H9 (cell line): ENCODE measurements around the gene RTN1. TPM values are rescaled to one million over a fixed set of nuclear protein-coding genes. Genes with fewer than 3 reads are reported as not detected.

ENCODE experiments used
- DNase-seq: peaks from one replicate; pipeline ENCODE4 v3.0.0-alpha.2; 2017
- H2AFZ ChIP-seq: one replicate; pipeline ENCODE4 v1.6.1; 2013; ENCODE audit warnings: mild to moderate bottlenecking, low read length, control low read depth, moderate library complexity
- H2AK5ac ChIP-seq: 2 replicates; pipeline ENCODE4 v1.6.1; 2013; ENCODE audit warnings: low read length, control low read depth, mixed read lengths; ENCODE audit not compliant: insufficient read length
- H2BK120ac ChIP-seq: one replicate; pipeline ENCODE4 v1.6.1; 2013; ENCODE audit warnings: low read depth, mild to moderate bottlenecking, low read length, control low read depth, inconsistent platforms; ENCODE audit not compliant: poor library complexity, severe bottlenecking
- H2BK12ac ChIP-seq: 2 replicates; pipeline ENCODE4 v1.6.1; 2013; ENCODE audit warnings: low read length, control low read depth, mixed read lengths, low read depth; ENCODE audit not compliant: insufficient read length
- H2BK15ac ChIP-seq: 2 replicates; pipeline ENCODE4 v1.6.1; 2013; ENCODE audit warnings: low read depth, low read length, control low read depth
- H2BK20ac ChIP-seq: one replicate; pipeline ENCODE4 v1.6.1; 2013; ENCODE audit warnings: low read depth, mild to moderate bottlenecking, low read length, control low read depth, inconsistent platforms; ENCODE audit not compliant: poor library complexity, severe bottlenecking
- H2BK5ac ChIP-seq: 2 replicates; pipeline ENCODE4 v1.6.1; 2013; ENCODE audit warnings: low read length, control low read depth, mixed read lengths; ENCODE audit not compliant: insufficient read length
- H3K14ac ChIP-seq: 2 replicates; pipeline ENCODE4 v1.6.1; 2013; ENCODE audit warnings: low read length, control low read depth; ENCODE audit not compliant: insufficient read depth
- H3K18ac ChIP-seq: 2 replicates; pipeline ENCODE4 v1.6.1; 2013; ENCODE audit warnings: low read depth, mild to moderate bottlenecking, mixed read lengths, low read length, control low read depth; ENCODE audit not compliant: insufficient read length
- H3K23ac ChIP-seq: 2 replicates; pipeline ENCODE4 v1.6.1; 2013; ENCODE audit warnings: low read length, control low read depth, mixed read lengths, low read depth; ENCODE audit not compliant: insufficient read length
- H3K23me2 ChIP-seq: 2 replicates; pipeline ENCODE4 v1.6.1; 2013; ENCODE audit warnings: low read depth, mild to moderate bottlenecking, mixed read lengths, low read length, control low read depth; ENCODE audit not compliant: insufficient read length, poor library complexity, severe bottlenecking
- H3K27ac ChIP-seq: 2 replicates; pipeline ENCODE4 v1.5.1; 2013; ENCODE audit warnings: low read length, control low read depth, mixed read lengths, low read depth; ENCODE audit not compliant: insufficient read length
- H3K27me3 ChIP-seq: 2 replicates; pipeline ENCODE4 v1.6.1; 2013; ENCODE audit warnings: low read length, control low read depth, inconsistent platforms; ENCODE audit not compliant: insufficient read depth
- H3K4ac ChIP-seq: 2 replicates; pipeline ENCODE4 v1.6.1; 2013; ENCODE audit warnings: low read depth, mild to moderate bottlenecking, control low read depth, inconsistent platforms, low read length, moderate library complexity
- H3K4me1 ChIP-seq: 2 replicates; pipeline ENCODE4 v1.6.1; 2013; ENCODE audit warnings: low read length, control low read depth, inconsistent platforms; ENCODE audit not compliant: insufficient read depth
- H3K4me2 ChIP-seq: 2 replicates; pipeline ENCODE4 v1.6.1; 2013; ENCODE audit warnings: low read length, control low read depth, mixed read lengths; ENCODE audit not compliant: insufficient read length, insufficient read depth
- H3K56ac ChIP-seq: 2 replicates; pipeline ENCODE4 v1.6.1; 2013; ENCODE audit warnings: low read depth, mild to moderate bottlenecking, mixed read lengths, low read length, control low read depth; ENCODE audit not compliant: insufficient read length
- H3K79me1 ChIP-seq: 2 replicates; pipeline ENCODE4 v1.6.1; 2013; ENCODE audit warnings: low read depth, mild to moderate bottlenecking, moderate library complexity, low read length, control low read depth, inconsistent platforms; ENCODE audit not compliant: insufficient read depth, poor library complexity, severe bottlenecking
- H3K79me2 ChIP-seq: 2 replicates; pipeline ENCODE4 v1.6.1; 2013; ENCODE audit warnings: low read length, control low read depth, inconsistent platforms; ENCODE audit not compliant: insufficient read depth
- H3K9ac ChIP-seq: 2 replicates; pipeline ENCODE4 v1.6.1; 2013; ENCODE audit warnings: low read length, control low read depth, mixed read lengths; ENCODE audit not compliant: insufficient read length; ENCODE audit errors: extremely low read depth
- H3K9me3 ChIP-seq: one replicate; pipeline ENCODE4 v1.6.1; 2013; ENCODE audit warnings: low read depth, low read length, inconsistent platforms; ENCODE audit not compliant: control insufficient read depth
- H3T11ph ChIP-seq: one replicate; pipeline ENCODE4 v1.6.1; 2013; ENCODE audit warnings: mild to moderate bottlenecking, low read length, control low read depth, inconsistent platforms
- H4K20me1 ChIP-seq: one replicate; pipeline ENCODE4 v1.6.1; 2013; ENCODE audit not compliant: control insufficient read depth, insufficient read length, insufficient read depth
- H4K5ac ChIP-seq: 2 replicates; pipeline ENCODE4 v1.6.1; 2013; ENCODE audit warnings: low read depth, mild to moderate bottlenecking, mixed read lengths, low read length, control low read depth; ENCODE audit not compliant: insufficient read length
- H4K8ac ChIP-seq: replicated peaks from 2 replicates; pipeline ENCODE4 v1.6.1; 2013; ENCODE audit warnings: low read length, control low read depth, mixed read lengths, low read depth; ENCODE audit not compliant: insufficient read length
- H4K91ac ChIP-seq: 2 replicates; pipeline ENCODE4 v1.6.1; 2013; ENCODE audit warnings: low read depth, mild to moderate bottlenecking, moderate library complexity, mixed read lengths, low read length, control low read depth; ENCODE audit not compliant: insufficient read length
- H3K27ac Mint-ChIP-seq, 3 experiments: 2 replicates in 2 of 3; 3 replicates in 1 of 3; pipeline ENCODE4 v1.8.0; 2020 to 2021; ENCODE audit warnings: mixed read lengths in 3 of 3, mild to moderate bottlenecking in 1 of 3, moderate library complexity in 1 of 3
- H3K27me3 Mint-ChIP-seq: 2 replicates; pipeline ENCODE4 v1.8.0; 2021; ENCODE audit warnings: low read depth, mild to moderate bottlenecking, moderate library complexity, mixed read lengths
- H3K36me3 Mint-ChIP-seq, 3 experiments: 2 replicates in 2 of 3; 3 replicates in 1 of 3; pipeline ENCODE4 v1.8.0; 2020 to 2021; ENCODE audit warnings: low read depth in 3 of 3, mixed read lengths in 3 of 3; ENCODE audit not compliant: insufficient read depth in 1 of 3
- H3K4me1 Mint-ChIP-seq, 2 experiments: 2 replicates each; pipeline ENCODE4 v1.8.0; 2020; ENCODE audit warnings: mixed read lengths in 2 of 2
- H3K4me3 Mint-ChIP-seq, 2 experiments: 2 replicates in 1 of 2; 3 replicates in 1 of 2; pipeline ENCODE4 v1.8.0; 2020 to 2021; ENCODE audit warnings: mild to moderate bottlenecking in 2 of 2, mixed read lengths in 2 of 2, moderate library complexity in 1 of 2
- H3K9me3 Mint-ChIP-seq, 2 experiments: 2 replicates in 1 of 2; 3 replicates in 1 of 2; pipeline ENCODE4 v1.8.0; 2020; ENCODE audit warnings: mild to moderate bottlenecking in 2 of 2, mixed read lengths in 2 of 2, moderate library complexity in 1 of 2
- WGBS: extraction: QIAGEN DNeasy Blood & Tissue Kit; methylation state at CpG from one replicate; pipeline ENCODE4 v1.1.7; 2013; ENCODE audit warnings: missing lambda C conversion rate, low lambda C conversion rate, mixed read lengths; ENCODE audit not compliant: insufficient read length; ENCODE audit errors: extremely low coverage; 5-methylcytosine and 5-hydroxymethylcytosine counted together
- total RNA-seq: library from RNA; stranded (reverse); gene quantifications from 2 replicates; pipeline ENCODE4 v1.2.1, GENCODE V29; 2021
- TF ChIP-seq, protein P1 (sequence below): fragments of 200-600 bp; sonication (generic); conservative IDR thresholded peaks from 3 replicates; pipeline ENCODE4 v1.8.0; 2021; ENCODE audit warnings: antibody characterized with exemption, mild to moderate bottlenecking

The RTN1 gene
- total RNA-seq, 1 experiment from 2014 or later, result 1.8 TPM

DNA sequence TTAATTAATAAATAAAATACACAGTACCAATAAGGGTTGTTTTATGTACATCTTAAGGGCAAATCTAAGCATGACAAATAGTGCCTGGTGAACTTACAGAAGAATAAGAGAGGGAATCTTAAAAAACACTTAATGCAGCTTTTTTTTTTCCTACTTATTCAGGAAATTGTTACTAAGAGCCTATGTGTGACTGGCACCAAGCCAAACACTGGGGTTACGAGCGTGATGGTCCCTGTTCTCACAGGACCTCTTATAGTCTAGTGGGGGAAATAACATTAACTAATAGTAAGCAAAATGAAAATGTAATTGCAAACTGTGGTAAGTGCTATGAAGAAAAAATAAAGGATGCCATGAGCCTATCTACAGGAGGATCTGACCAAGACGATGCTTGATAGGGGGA is 53.6 kb downstream of the RTN1 start:
- no peak overlapping the region for H3K27ac Mint-ChIP-seq
- TF ChIP-seq, protein P1, sequence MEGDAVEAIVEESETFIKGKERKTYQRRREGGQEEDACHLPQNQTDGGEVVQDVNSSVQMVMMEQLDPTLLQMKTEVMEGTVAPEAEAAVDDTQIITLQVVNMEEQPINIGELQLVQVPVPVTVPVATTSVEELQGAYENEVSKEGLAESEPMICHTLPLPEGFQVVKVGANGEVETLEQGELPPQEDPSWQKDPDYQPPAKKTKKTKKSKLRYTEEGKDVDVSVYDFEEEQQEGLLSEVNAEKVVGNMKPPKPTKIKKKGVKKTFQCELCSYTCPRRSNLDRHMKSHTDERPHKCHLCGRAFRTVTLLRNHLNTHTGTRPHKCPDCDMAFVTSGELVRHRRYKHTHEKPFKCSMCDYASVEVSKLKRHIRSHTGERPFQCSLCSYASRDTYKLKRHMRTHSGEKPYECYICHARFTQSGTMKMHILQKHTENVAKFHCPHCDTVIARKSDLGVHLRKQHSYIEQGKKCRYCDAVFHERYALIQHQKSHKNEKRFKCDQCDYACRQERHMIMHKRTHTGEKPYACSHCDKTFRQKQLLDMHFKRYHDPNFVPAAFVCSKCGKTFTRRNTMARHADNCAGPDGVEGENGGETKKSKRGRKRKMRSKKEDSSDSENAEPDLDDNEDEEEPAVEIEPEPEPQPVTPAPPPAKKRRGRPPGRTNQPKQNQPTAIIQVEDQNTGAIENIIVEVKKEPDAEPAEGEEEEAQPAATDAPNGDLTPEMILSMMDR, result no peak

More for the DNA sequence above, 53.6 kb downstream of the RTN1 start:
- Histone ChIP-seq H3K79me1 (no peaks in the 10 kb centered on the region), H2AFZ (no peak overlapping the region), H3K9ac (no peak overlapping the region), H3K79me2 (no peaks in the 10 kb centered on the region), H3K18ac (no peak overlapping the region), H4K20me1 (no peaks in the 10 kb centered on the region), H3K4me1 (no peaks in the 10 kb centered on the region), H3K56ac (no peak overlapping the region), H2AK5ac (no peak overlapping the region), H2BK12ac (no peak overlapping the region), H3K4ac (no peak overlapping the region), H3K9me3 (no peaks in the 10 kb centered on the region), H3K4me2 (no peak overlapping the region), H3K23me2 (no peaks in the 10 kb centered on the region), H2BK15ac (no peak overlapping the region), H2BK20ac (no peak overlapping the region), H3K27ac (no peak overlapping the region), H2BK120ac (no peak overlapping the region), H3K14ac (no peak overlapping the region), H3K27me3 (no peaks in the 10 kb centered on the region), H2BK5ac (no peak overlapping the region), H3T11ph (no peak overlapping the region), H4K5ac (no peak overlapping the region), H4K91ac (no peak overlapping the region), H3K23ac (no peak overlapping the region), H4K8ac (no peak overlapping the region)
- Mint-ChIP-seq H3K36me3 (no peaks in the 10 kb centered on the region), H3K4me3 (no peak overlapping the region), H3K4me1 (peaks cover 4 to 9% of the 10 kb centered on the region in 2 experiments), H3K9me3 (peaks cover 2 to 3% of the 10 kb centered on the region in 2 experiments; a peak in 2 of 5 replicates), H3K27me3 (no peaks in the 10 kb centered on the region)
- no CpG with 5 or more reads among the region's 3 CpGs for WGBS
- DNase-seq, result no peak
